ENCODE data around the gene SLA2.
"Not testable (repeated sequence)": the region's sequence is repeated elsewhere in the genome, so short reads cannot be mapped to it uniquely, and the experiment has no call there.

SLA2 gene

GRCh38 chr20:36573798-36574365, 72.1 kb downstream of the SLA2 start:
- DNase-seq (ENCODE audit: low spot score): peak; percentile 44

- peak; percentile 95 for DNase-seq (ENCODE audit: low spot score)
These were observed 72.7 kb downstream of the SLA2 start, which contains the start of gene TGIF2 for GRCh38 chr20:36573103-36573797. Gene TGIF2, plus strand, starts transcription at chr20:36573597. Its CDS starts 5,178 bp downstream, at chr20:36578775.

- no peak for DNase-seq (ENCODE audit: low spot score)
These were observed 73.3 kb downstream of the SLA2 start for GRCh38 chr20:36572701-36573102.

- peak; percentile 81 for DNase-seq (ENCODE audit: low spot score)
These were observed 74.2 kb downstream of the SLA2 start for GRCh38 chr20:36571564-36572504.

- DNase-seq (ENCODE audit: low spot score): no peak
These were observed 76.1 kb downstream of the SLA2 start for GRCh38 chr20:36569847-36570429.

GRCh38 chr20:36565520-36565919, 80.5 kb downstream of the SLA2 start:
- no peak for DNase-seq (ENCODE audit: low spot score)

GRCh38 chr20:36564726-36565121, 81.3 kb downstream of the SLA2 start:
- DNase-seq (ENCODE audit: low spot score): not testable (repeated sequence)

- DNase-seq (ENCODE audit: low spot score): not testable (repeated sequence)
These were observed 81.8 kb downstream of the SLA2 start for GRCh38 chr20:36564078-36564725.

- DNase-seq (ENCODE audit: low spot score): no peak
These were observed 82.6 kb downstream of the SLA2 start for GRCh38 chr20:36563374-36563773.

GRCh38 chr20:36562724-36563123, 83.3 kb downstream of the SLA2 start:
- no peak for DNase-seq (ENCODE audit: low spot score)

Measured in iPS-NIHi11 (cell line).